ENCODE results near the gene RAPGEF1.
"Not testable (repeated sequence)": the region's sequence is repeated elsewhere in the genome, so short reads cannot be mapped to it uniquely, and the experiment has no call there.

DNA sequence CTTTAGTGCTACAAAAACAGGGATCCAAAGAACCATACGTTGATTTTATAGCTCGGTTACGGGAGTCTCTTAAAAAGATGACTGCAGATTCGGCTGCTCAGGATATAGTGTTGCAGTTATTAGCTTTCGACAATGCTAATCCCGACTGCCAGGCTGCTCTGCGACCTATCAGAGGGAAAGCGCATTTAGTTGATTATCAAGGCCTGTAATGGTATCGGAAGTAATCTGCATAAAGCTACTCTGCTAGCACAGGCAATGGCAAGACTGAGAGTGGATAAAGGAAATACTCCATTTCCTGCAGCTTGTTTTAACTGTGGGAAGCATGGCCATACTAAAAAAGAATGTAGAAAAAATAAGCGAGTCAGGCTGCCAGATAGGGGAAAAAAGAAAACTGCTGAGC lies 58.0 kb downstream of the RAPGEF1 start:
- TF ChIP-seq, protein P1, sequence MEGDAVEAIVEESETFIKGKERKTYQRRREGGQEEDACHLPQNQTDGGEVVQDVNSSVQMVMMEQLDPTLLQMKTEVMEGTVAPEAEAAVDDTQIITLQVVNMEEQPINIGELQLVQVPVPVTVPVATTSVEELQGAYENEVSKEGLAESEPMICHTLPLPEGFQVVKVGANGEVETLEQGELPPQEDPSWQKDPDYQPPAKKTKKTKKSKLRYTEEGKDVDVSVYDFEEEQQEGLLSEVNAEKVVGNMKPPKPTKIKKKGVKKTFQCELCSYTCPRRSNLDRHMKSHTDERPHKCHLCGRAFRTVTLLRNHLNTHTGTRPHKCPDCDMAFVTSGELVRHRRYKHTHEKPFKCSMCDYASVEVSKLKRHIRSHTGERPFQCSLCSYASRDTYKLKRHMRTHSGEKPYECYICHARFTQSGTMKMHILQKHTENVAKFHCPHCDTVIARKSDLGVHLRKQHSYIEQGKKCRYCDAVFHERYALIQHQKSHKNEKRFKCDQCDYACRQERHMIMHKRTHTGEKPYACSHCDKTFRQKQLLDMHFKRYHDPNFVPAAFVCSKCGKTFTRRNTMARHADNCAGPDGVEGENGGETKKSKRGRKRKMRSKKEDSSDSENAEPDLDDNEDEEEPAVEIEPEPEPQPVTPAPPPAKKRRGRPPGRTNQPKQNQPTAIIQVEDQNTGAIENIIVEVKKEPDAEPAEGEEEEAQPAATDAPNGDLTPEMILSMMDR (IDR thresholded peaks at IDR 0.05): not testable (repeated sequence)
- TF ChIP-seq POLR2A (IDR thresholded peaks at IDR 0.05): not testable (repeated sequence)
